22Rv1 (cell line): ENCODE measurements around the gene TP73.

Source experiments
- ZFX ChIP-seq: fragments of 450-650 bp; IDR thresholded peaks from 2 replicates; pipeline ENCODE4 v1.6.1; 2017; ENCODE audit warnings: antibody characterized with exemption, borderline replicate concordance
- TF ChIP-seq, protein P1 (sequence below): fragments of 450-650 bp; IDR thresholded peaks from 2 replicates; pipeline ENCODE4 v1.5.1; 2017; ENCODE audit warnings: mild to moderate bottlenecking

DNA sequence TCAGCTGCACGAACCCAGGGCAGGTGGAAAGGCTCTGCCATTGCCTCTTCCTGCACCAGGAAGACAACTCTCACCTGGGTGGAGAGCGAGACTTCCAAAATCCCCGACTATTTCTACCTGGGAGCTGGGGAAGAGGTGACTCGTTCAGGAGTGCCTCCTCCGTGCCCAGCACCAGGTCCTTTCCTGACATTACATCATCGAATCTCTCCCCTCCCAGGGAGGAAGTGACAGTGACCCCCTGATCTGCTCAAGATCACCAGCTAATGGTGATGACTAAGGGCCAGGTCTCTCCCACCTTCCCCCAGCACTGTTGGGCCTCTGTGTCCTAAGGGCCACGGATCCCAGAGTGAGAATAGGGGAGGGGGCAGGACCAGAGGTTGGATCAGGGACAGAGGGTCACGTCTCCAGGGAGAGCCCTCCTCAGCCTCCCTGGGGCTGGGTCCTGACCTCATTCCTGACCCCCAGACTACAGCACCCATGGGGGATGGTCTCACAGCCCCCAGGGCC is 47.8 kb upstream of the TP73 start:
- TF ChIP-seq, protein P1, sequence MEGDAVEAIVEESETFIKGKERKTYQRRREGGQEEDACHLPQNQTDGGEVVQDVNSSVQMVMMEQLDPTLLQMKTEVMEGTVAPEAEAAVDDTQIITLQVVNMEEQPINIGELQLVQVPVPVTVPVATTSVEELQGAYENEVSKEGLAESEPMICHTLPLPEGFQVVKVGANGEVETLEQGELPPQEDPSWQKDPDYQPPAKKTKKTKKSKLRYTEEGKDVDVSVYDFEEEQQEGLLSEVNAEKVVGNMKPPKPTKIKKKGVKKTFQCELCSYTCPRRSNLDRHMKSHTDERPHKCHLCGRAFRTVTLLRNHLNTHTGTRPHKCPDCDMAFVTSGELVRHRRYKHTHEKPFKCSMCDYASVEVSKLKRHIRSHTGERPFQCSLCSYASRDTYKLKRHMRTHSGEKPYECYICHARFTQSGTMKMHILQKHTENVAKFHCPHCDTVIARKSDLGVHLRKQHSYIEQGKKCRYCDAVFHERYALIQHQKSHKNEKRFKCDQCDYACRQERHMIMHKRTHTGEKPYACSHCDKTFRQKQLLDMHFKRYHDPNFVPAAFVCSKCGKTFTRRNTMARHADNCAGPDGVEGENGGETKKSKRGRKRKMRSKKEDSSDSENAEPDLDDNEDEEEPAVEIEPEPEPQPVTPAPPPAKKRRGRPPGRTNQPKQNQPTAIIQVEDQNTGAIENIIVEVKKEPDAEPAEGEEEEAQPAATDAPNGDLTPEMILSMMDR, result no peak
- TF ChIP-seq ZFX, result no peak
